SJSA1 (cell line): Measurements from ENCODE around the gene RARA. TPM values are rescaled to one million over a fixed set of nuclear protein-coding genes. Genes with fewer than 3 reads are reported as not detected.
A peak's percentile ranks its signal among the peaks of the same experiment; 100 is the strongest.
"Not testable (repeated sequence)": the region's sequence is repeated elsewhere in the genome, so short reads cannot be mapped to it uniquely, and the experiment has no call there.

Experiments used
- DNase-seq, 2 experiments: peaks; one replicate each; pipeline ENCODE4 v3.0.0-alpha.2; 2015 to 2020; ENCODE audit warnings: low spot score in 2 of 2, low read depth in 1 of 2
- H3K27ac ChIP-seq: fragments of 250-450 bp; sonication (Bioruptor Pico); 2 replicates; pipeline ENCODE4 v1.5.1; 2020; ENCODE audit warnings: mild to moderate bottlenecking, moderate library complexity
- H3K27me3 ChIP-seq: fragments of 250-450 bp; sonication (Bioruptor Pico); replicated peaks from 2 replicates; pipeline ENCODE4 v1.5.1; 2020; ENCODE audit warnings: mild to moderate bottlenecking, moderate library complexity
- H3K36me3 ChIP-seq: fragments of 250-450 bp; sonication (Bioruptor Pico); 2 replicates; pipeline ENCODE4 v1.5.1; 2020; ENCODE audit warnings: mild to moderate bottlenecking
- H3K4me1 ChIP-seq: fragments of 250-450 bp; sonication (Bioruptor Pico); replicated peaks from 2 replicates; pipeline ENCODE4 v1.6.1; 2021; ENCODE audit warnings: mild to moderate bottlenecking
- H3K4me3 ChIP-seq: fragments of 250-450 bp; sonication (Bioruptor Pico); 2 replicates; pipeline ENCODE4 v1.5.1; 2020; ENCODE audit warnings: mild to moderate bottlenecking
- H3K9me3 ChIP-seq: fragments of 250-450 bp; sonication (Bioruptor Pico); replicated peaks from 2 replicates; pipeline ENCODE4 v1.5.1; 2020; ENCODE audit warnings: mild to moderate bottlenecking
- total RNA-seq: library from RNA; depleted of rRNA; stranded (reverse); fragments of >200 nt; shearing (Covaris generic); gene quantifications from 2 replicates; pipeline ENCODE4 v1.2.3, GENCODE V29; 2014; rRNA removed

The RARA gene
- total RNA-seq, 1 experiment from 2014 or later: 38.5 TPM

- no peak overlapping the region for H3K4me3 ChIP-seq
- DNase-seq: no peak
- H3K27me3 ChIP-seq: no peaks in the 10 kb centered on the region
Measured at GRCh38 chr17:40374821-40375498, 66.0 kb downstream of the RARA start.

GRCh38 chr17:40375786-40376185 lies 66.8 kb downstream of the RARA start:
- not testable (repeated sequence) for H3K36me3 ChIP-seq, H3K27ac ChIP-seq, H3K27me3 ChIP-seq, H3K9me3 ChIP-seq, DNase-seq, H3K4me3 ChIP-seq, H3K4me1 ChIP-seq

More at GRCh38 chr17:40374821-40375498, 66.0 kb downstream of the RARA start:
- H3K36me3 ChIP-seq: no peaks in the 10 kb centered on the region
- H3K9me3 ChIP-seq: no peaks in the 10 kb centered on the region
- H3K4me1 ChIP-seq: no peaks in the 10 kb centered on the region; the same call in 1 of the 2 replicates
- H3K27ac ChIP-seq: no peak overlapping the region

- not testable (repeated sequence) for H3K4me1 ChIP-seq, DNase-seq, H3K36me3 ChIP-seq, H3K27ac ChIP-seq, H3K4me3 ChIP-seq, H3K27me3 ChIP-seq, H3K9me3 ChIP-seq
Measured at GRCh38 chr17:40376541-40376940, 67.6 kb downstream of the RARA start.

GRCh38 chr17:40377832-40378231 lies 68.9 kb downstream of the RARA start:
- Histone ChIP-seq H3K27me3 (no peaks in the 10 kb centered on the region), H3K36me3 (no peaks in the 10 kb centered on the region), H3K9me3 (no peaks in the 10 kb centered on the region), H3K4me3 (no peak overlapping the region), H3K27ac (no peak overlapping the region), H3K4me1 (no peaks in the 10 kb centered on the region)
- no peak for DNase-seq

GRCh38 chr17:40378966-40379365 lies 70.0 kb downstream of the RARA start:
- Histone ChIP-seq H3K27me3 (no peaks in the 10 kb centered on the region), H3K4me1 (no peaks in the 10 kb centered on the region), H3K9me3 (no peaks in the 10 kb centered on the region), H3K4me3 (no peak overlapping the region), H3K36me3 (no peaks in the 10 kb centered on the region), H3K27ac (no peak overlapping the region)
- no peak for DNase-seq

GRCh38 chr17:40382251-40382650 lies 73.3 kb downstream of the RARA start:
- no peak overlapping the region for H3K27ac ChIP-seq
- peaks cover 9% of the 10 kb centered on the region for H3K36me3 ChIP-seq
- no peak for DNase-seq

GRCh38 chr17:40386555-40386954 lies 77.6 kb downstream of the RARA start:
- H3K9me3 ChIP-seq, H3K27me3 ChIP-seq, DNase-seq, H3K4me3 ChIP-seq, H3K27ac ChIP-seq, H3K4me1 ChIP-seq: not testable (repeated sequence)
- H3K36me3 ChIP-seq: peaks cover 52% of the 10 kb centered on the region

More at GRCh38 chr17:40382251-40382650, 73.3 kb downstream of the RARA start:
- Histone ChIP-seq H3K27me3 (no peaks in the 10 kb centered on the region), H3K4me3 (no peak overlapping the region), H3K4me1 (no peaks in the 10 kb centered on the region), H3K9me3 (no peaks in the 10 kb centered on the region)

- Histone ChIP-seq H3K27ac (no peak overlapping the region), H3K27me3 (no peaks in the 10 kb centered on the region), H3K36me3 (peaks cover 100% of the 10 kb centered on the region), H3K4me1 (no peaks in the 10 kb centered on the region), H3K4me3 (no peak overlapping the region), H3K9me3 (no peaks in the 10 kb centered on the region)
- peak in 1 of 2 experiments; percentile 56 for DNase-seq
Measured at GRCh38 chr17:40399185-40399584, 90.2 kb downstream of the RARA start.

GRCh38 chr17:40402668-40403067 lies 93.7 kb downstream of the RARA start:
- Histone ChIP-seq H3K27ac (no peak overlapping the region), H3K4me3 (no peak overlapping the region), H3K9me3 (no peaks in the 10 kb centered on the region), H3K4me1 (no peaks in the 10 kb centered on the region), H3K36me3 (peaks cover 100% of the 10 kb centered on the region), H3K27me3 (no peaks in the 10 kb centered on the region)
- no peak for DNase-seq

GRCh38 chr17:40404003-40404402 lies 95.0 kb downstream of the RARA start:
- H3K9me3 ChIP-seq: no peaks in the 10 kb centered on the region
- no peaks in the 10 kb centered on the region for H3K27me3 ChIP-seq
- H3K27ac ChIP-seq: no peak overlapping the region
- peaks cover 99% of the 10 kb centered on the region for H3K36me3 ChIP-seq
- DNase-seq: no peak
- no peaks in the 10 kb centered on the region for H3K4me1 ChIP-seq
- H3K4me3 ChIP-seq: no peak overlapping the region

Other genes with a start within 250 kb of the RARA start
- 14.0 and 14.4 TPM in 2 replicates for gene THRA, start 246.2 kb upstream of the RARA start, total RNA-seq
- gene NR1D1, start 208.6 kb upstream of the RARA start, total RNA-seq: 1.0 and 1.8 TPM in 2 replicates
- gene MSL1, start 187.2 kb upstream of the RARA start, total RNA-seq: 41.7 and 49.4 TPM in 2 replicates
- 40.0 and 41.4 TPM in 2 replicates for gene CASC3, start 168.6 kb upstream of the RARA start, total RNA-seq
- gene RAPGEFL1, start 131.7 kb upstream of the RARA start, total RNA-seq: 0.28 and 1.1 TPM in 2 replicates
- 1.7 and 5.7 TPM in 2 replicates for gene WIPF2, start 89.9 kb upstream of the RARA start, total RNA-seq
- gene CDC6, start 21.3 kb upstream of the RARA start, total RNA-seq: 95.8 and 97.8 TPM in 2 replicates
- not detected in 2 replicates for gene GJD3, start 55.6 kb downstream of the RARA start, total RNA-seq
- gene TOP2A, start 108.7 kb downstream of the RARA start, total RNA-seq: 264 and 389 TPM in 2 replicates
- 19.2 and 22.5 TPM in 2 replicates for gene IGFBP4, start 134.3 kb downstream of the RARA start, total RNA-seq
- gene TNS4, start 192.4 kb downstream of the RARA start, total RNA-seq: not detected in 2 replicates